ENCODE data around the gene WDR41.

DNA sequence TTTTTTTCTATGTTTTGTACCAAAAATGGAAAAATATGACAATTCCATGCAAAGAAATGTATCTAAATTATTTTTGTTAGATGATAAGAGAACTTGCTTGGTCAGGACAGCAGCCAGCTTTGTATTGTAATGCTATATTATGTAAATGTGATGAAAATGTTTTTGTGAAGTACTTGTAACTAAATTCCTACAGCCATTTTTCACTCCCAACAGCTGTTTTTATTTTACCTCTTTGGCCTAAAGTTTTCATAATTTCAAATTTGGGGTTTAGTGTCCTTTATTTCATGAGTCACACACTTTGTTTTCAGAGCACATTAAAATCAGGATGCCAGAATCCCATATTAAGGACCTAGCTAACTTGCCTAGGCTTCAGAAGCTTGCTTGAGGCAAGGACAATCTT lies 64.1 kb downstream of the WDR41 start:
- TF ChIP-seq, protein P1, sequence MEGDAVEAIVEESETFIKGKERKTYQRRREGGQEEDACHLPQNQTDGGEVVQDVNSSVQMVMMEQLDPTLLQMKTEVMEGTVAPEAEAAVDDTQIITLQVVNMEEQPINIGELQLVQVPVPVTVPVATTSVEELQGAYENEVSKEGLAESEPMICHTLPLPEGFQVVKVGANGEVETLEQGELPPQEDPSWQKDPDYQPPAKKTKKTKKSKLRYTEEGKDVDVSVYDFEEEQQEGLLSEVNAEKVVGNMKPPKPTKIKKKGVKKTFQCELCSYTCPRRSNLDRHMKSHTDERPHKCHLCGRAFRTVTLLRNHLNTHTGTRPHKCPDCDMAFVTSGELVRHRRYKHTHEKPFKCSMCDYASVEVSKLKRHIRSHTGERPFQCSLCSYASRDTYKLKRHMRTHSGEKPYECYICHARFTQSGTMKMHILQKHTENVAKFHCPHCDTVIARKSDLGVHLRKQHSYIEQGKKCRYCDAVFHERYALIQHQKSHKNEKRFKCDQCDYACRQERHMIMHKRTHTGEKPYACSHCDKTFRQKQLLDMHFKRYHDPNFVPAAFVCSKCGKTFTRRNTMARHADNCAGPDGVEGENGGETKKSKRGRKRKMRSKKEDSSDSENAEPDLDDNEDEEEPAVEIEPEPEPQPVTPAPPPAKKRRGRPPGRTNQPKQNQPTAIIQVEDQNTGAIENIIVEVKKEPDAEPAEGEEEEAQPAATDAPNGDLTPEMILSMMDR (conservative IDR thresholded peaks at IDR 0.05; ENCODE audit: low read length) = no peak
- TF ChIP-seq EZH2phosphoT487 (IDR thresholded peaks at IDR 0.05; ENCODE audit: borderline replicate concordance) = no peak
